Measurements from ENCODE around the gene CANX. TPM values are rescaled to one million over a fixed set of nuclear protein-coding genes. Genes with fewer than 3 reads are reported as not detected.
"Not testable (repeated sequence)": the region's sequence is repeated elsewhere in the genome, so short reads cannot be mapped to it uniquely, and the experiment has no call there.

Gene CANX, protein sequence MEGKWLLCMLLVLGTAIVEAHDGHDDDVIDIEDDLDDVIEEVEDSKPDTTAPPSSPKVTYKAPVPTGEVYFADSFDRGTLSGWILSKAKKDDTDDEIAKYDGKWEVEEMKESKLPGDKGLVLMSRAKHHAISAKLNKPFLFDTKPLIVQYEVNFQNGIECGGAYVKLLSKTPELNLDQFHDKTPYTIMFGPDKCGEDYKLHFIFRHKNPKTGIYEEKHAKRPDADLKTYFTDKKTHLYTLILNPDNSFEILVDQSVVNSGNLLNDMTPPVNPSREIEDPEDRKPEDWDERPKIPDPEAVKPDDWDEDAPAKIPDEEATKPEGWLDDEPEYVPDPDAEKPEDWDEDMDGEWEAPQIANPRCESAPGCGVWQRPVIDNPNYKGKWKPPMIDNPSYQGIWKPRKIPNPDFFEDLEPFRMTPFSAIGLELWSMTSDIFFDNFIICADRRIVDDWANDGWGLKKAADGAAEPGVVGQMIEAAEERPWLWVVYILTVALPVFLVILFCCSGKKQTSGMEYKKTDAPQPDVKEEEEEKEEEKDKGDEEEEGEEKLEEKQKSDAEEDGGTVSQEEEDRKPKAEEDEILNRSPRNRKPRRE
- 191 TPM for polyA plus RNA-seq (2012; ENCODE audit: low read depth, missing spikeins)

DNA sequence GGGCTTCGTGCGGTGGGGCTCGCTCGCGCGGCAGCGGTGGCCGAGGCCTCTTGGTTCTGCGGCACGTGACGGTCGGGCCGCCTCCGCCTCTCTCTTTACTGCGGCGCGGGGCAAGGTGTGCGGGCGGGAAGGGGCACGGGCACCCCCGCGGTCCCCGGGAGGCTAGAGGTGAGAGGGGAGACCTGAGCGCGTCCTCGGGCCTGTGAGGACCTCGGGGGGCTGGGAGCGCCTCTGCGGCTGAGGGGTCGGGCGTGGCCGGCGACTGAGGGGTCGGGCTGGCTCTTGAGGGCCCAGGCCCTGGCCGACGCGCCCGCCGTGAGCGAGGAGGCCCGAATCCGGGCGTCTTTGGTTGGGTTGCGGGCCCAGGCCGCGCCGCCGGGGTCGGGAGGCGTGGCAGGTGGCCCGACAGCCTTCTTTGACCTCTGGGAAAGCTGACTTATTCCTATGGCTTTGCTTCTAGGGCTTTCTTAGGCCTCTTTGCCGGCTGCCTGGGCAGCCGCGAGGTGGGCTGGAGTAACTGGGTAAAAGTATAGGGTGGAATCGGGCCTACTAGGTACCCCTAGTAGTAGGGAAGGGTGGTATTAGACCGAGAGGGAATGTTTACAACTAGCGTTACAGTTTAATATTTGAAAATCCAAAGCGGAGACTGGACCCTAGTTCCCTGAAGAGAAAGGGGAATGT is at the start of gene CANX:
CANX (plus strand) TSS at position 33 of the 681 bp plus-strand sequence. CDS start 6,715 bp downstream, outside the sequence.
- TF ChIP-seq POLR2AphosphoS5 (IDR thresholded peaks at IDR 0.05; ENCODE audit: low read depth, low read length) (no peak), PAX5 (IDR thresholded peaks at IDR 0.05; ENCODE audit: insufficient read depth, low read length, severe bottlenecking) (no peak), TAF1 (IDR thresholded peaks at IDR 0.05; ENCODE audit: low read depth, low read length) (peak; percentile 81), POLR2A (IDR thresholded peaks at IDR 0.05; ENCODE audit: low read depth, low read length) (no peak)
- no peak for DNase-seq (ENCODE audit: insufficient read length, low spot score)
- no peak for FAIRE-seq

DNA sequence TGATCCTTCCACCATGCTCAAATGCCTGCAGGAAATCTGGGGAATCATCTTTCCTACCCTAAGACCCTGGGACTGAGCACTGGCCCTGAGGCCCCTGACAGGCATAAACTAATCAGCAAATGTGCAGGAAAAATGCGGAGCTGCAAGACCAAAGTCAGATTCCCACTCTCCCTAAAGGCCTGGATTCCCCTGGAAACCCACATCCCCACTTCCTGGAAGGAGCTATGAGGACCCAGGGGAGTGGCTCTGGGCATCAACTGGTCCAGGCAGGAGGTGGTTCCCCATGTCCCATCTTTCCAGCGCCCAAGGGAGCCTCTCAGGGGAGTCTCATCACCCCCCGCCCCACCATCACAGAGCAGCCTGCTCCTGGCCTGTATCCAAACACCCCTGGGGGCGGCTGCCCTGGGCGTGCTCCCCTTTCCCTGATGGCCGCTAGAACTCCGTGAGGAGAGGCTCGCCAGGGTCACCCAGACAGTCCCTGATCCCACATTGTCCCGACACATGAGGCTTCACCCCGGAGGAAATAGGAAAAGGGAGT is 49.5 kb upstream of the CANX start:
- not testable (repeated sequence) for DNase-seq (ENCODE audit: insufficient read length, low spot score); FAIRE-seq

DNA sequence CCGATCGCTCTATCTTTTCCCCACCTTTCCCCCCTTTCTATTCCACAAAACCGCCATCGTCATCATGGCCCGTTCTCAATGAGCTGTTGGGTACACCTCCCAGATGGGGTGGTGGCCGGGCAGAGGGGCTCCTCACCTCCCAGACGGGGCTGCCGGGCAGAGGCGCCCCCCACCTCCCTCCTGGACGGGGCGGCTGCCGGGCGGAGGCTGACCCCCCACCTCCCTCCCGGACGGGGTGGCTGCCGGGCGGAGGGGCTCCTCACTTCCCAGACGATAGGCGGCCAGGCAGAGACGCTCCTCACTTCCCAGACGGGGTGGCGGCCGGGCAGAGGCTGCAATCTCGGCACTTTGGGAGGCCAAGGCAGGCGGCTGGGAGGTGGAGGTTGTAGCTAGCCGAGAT is 48.5 kb upstream of the CANX start:
- not testable (repeated sequence) for FAIRE-seq; DNase-seq (ENCODE audit: insufficient read length, low spot score)

DNA sequence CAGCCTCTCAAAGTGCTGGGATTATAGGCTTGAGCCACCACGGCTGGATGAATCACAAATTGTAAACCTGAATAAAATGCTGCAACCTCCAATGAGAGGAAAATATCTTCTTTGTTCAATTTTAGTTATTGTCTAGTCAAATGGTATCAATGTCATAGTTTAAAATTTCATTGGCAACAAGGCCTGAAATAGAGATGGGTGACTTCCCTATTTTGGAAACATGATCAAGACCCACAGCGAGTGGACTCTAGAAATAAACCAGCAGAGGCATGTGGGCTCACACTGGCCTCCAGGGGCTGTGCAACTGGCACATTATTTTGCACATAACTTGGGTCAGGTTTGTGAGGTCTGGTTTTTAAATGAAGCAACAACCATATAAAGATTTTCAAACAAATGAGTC is 45.6 kb upstream of the CANX start:
- not testable (repeated sequence) for DNase-seq (ENCODE audit: insufficient read length, low spot score); FAIRE-seq

- peak; percentile 92 for FAIRE-seq
- DNase-seq (ENCODE audit: insufficient read length, low spot score): not testable (repeated sequence)
These were observed 41.2 kb upstream of the CANX start for GRCh38 chr5:179657302-179658178.

- DNase-seq (ENCODE audit: insufficient read length, low spot score); FAIRE-seq: not testable (repeated sequence)
These were observed 40.4 kb upstream of the CANX start for GRCh38 chr5:179658179-179658856.

DNA sequence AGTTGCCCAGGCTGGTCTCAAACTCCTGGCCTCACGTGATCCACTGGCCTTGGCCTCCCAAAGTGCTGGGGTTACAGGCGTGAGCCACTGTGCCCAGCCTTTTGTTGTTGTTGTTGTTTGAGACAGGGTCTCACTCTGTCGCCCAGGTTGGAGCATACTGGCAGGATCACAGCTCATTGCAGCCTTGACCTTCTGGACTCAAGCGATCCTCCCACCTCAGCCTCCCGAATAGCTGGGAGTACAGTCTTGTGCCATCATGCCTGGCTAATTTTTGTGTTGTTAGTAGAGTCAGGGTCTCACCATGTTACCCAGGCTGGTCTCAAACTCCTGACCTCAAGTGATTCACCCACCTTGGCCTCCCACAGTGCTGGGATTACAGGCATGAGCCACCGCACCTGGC is 37.1 kb upstream of the CANX start:
- not testable (repeated sequence) for DNase-seq (ENCODE audit: insufficient read length, low spot score); FAIRE-seq

DNA sequence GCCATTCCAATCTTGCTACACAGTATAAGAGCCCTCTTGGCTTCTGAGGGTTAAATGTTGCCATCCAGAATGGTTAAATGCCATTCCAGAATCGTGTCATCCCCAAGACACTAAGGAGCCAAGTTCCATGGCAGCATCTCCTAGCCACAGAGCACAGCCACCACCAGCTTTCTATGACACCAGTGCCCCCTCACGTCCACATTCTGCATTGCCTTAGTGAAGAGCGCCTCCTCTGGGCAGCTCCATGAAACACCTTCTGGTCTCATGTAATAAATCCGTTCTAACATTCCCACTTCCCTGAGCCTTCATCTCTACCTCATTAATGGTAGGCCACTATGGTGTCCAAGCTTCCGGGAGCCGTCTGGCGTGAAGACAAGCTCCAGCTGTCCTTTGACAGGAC is 30.4 kb upstream of the CANX start:
- no peak for TF ChIP-seq POLR2A (IDR thresholded peaks at IDR 0.05; ENCODE audit: low read depth, low read length)
- no peak for TF ChIP-seq SPI1 (IDR thresholded peaks at IDR 0.05; ENCODE audit: low read depth, low read length)
- TF ChIP-seq POU2F2 (IDR thresholded peaks at IDR 0.05; ENCODE audit: low read depth, low read length): no peak
- no peak for TF ChIP-seq PAX5 (IDR thresholded peaks at IDR 0.05; ENCODE audit: insufficient read depth, low read length, severe bottlenecking)
- no peak for TF ChIP-seq TAF1 (IDR thresholded peaks at IDR 0.05; ENCODE audit: low read depth, low read length)
- TF ChIP-seq POLR2AphosphoS5 (IDR thresholded peaks at IDR 0.05; ENCODE audit: low read depth, low read length): no peak
- FAIRE-seq (peak; percentile 16), DNase-seq (ENCODE audit: insufficient read length, low spot score) (no peak)

GRCh38 chr5:179678223-179679013 is 20.3 kb upstream of the CANX start:
- TF ChIP-seq PAX5 (IDR thresholded peaks at IDR 0.05; ENCODE audit: insufficient read depth, low read length, severe bottlenecking) (peak; percentile 21), POLR2A (IDR thresholded peaks at IDR 0.05; ENCODE audit: low read depth, low read length) (peak; percentile 92), POU2F2 (IDR thresholded peaks at IDR 0.05; ENCODE audit: low read depth, low read length) (no peak; the same call in 1 of the 2 replicates), SPI1 (IDR thresholded peaks at IDR 0.05; ENCODE audit: low read depth, low read length) (no peak), TAF1 (IDR thresholded peaks at IDR 0.05; ENCODE audit: low read depth, low read length) (no peak; the same call in 1 of the 2 replicates), POLR2AphosphoS5 (IDR thresholded peaks at IDR 0.05; ENCODE audit: low read depth, low read length) (peak; percentile 90)
- peak; percentile 90 for DNase-seq (ENCODE audit: insufficient read length, low spot score)
- FAIRE-seq: peak; percentile 99

Data from GM12891 (cell line).